K562 (cell line): ENCODE data around the gene TRIM33. TPM values are rescaled to one million over a fixed set of nuclear protein-coding genes. Genes with fewer than 3 reads are reported as not detected.

Experiments used
- BRD4 ChIP-seq: fragments of 200-600 bp; sonication (generic); IDR thresholded peaks from 2 replicates; pipeline ENCODE4 v1.6.1; 2017; ENCODE audit warnings: inconsistent platforms
- BRD9 ChIP-seq: fragments of 450-650 bp; IDR thresholded peaks from 2 replicates; pipeline ENCODE4 v1.6.1; 2018; ENCODE audit warnings: low read depth; ENCODE audit not compliant: partially characterized antibody
- IRF2 ChIP-seq: sonication (generic); formaldehyde crosslinking; IDR thresholded peaks from 2 replicates; pipeline ENCODE4 v1.8.1; 2022; ENCODE audit warnings: mild to moderate bottlenecking, missing genetic modification reagents
- PCBP2 ChIP-seq: fragments of 200-400 bp; formaldehyde crosslinking; IDR thresholded peaks from 2 replicates; pipeline ENCODE4 v1.6.1; 2018; ENCODE audit warnings: low read length, low read depth, mild to moderate bottlenecking, moderate library complexity; ENCODE audit not compliant: poor library complexity, severe bottlenecking
- PYGO2 ChIP-seq: fragments of 450-650 bp; IDR thresholded peaks from 2 replicates; pipeline ENCODE4 v1.6.1; 2016; ENCODE audit warnings: mild to moderate bottlenecking, missing genetic modification characterization, moderate library complexity, missing compliant biosample characterization
- SNIP1 ChIP-seq: fragments of 450-650 bp; IDR thresholded peaks from 2 replicates; pipeline ENCODE4 v1.7.1; 2017; ENCODE audit warnings: low read depth, mild to moderate bottlenecking
- STAT5B ChIP-seq: fragments of 250-450 bp; sonication (Bioruptor Pico); IDR thresholded peaks from 2 replicates; pipeline ENCODE4 v1.8.0; 2021; ENCODE audit warnings: mild to moderate bottlenecking, inconsistent platforms
- TAF15 ChIP-seq: fragments of 200-400 bp; formaldehyde crosslinking; IDR thresholded peaks from 2 replicates; pipeline ENCODE4 v1.6.1; 2017; ENCODE audit warnings: mild to moderate bottlenecking, low read depth, low read length, moderate library complexity
- TCF3 ChIP-seq: sonication (generic); formaldehyde crosslinking; IDR thresholded peaks from 2 replicates; pipeline ENCODE4 v1.4.0; 2020; ENCODE audit warnings: mild to moderate bottlenecking, missing genetic modification reagents
- ZNF445 ChIP-seq: fragments of 250-450 bp; sonication (Bioruptor Pico); IDR thresholded peaks from 2 replicates; pipeline ENCODE4 v1.4.0; 2020; ENCODE audit warnings: low read depth, mild to moderate bottlenecking, moderate library complexity
- polyA plus RNA-seq, 8 experiments: library from polyadenylated mRNA; depleted of rRNA in 4 of 8; stranded (reverse) in 5 of 8; unstranded in 3 of 8; fragments of >200 nt; fragmentation: Nextera tagmentation in 2 of 8; fragmentation: Illumina TruSeq in 1 of 8; extraction: Ambion mirVana in 2 of 8; extraction: Trizol in 1 of 8; gene quantifications; 2 replicates each; pipeline versions ENCODE4 v1.2.1 to v1.2.3, GENCODE V29; 2011 to 2014; ENCODE audit warnings: inconsistent platforms in 1 of 8, missing spikeins in 1 of 8
- total RNA-seq, 7 experiments: library from RNA; depleted of rRNA in 6 of 7; stranded (reverse); fragments of >200 nt in 6 of 7; fragmentation: Illumina TruSeq in 2 of 7; extraction: Trizol in 2 of 7; gene quantifications; 2 replicates each; pipeline versions ENCODE4 v1.2.1 to v1.2.3, GENCODE V29; 2011 to 2021; ENCODE audit warnings: low replicate concordance in 1 of 7
- TF ChIP-seq, protein P1 (sequence below), 2 experiments: fragments of 450-650 bp; IDR thresholded peaks; 2 replicates each; pipeline ENCODE4 v1.6.1; 2016
- TF ChIP-seq, protein P2 (sequence below): sonication (generic); IDR thresholded peaks from 2 replicates; pipeline ENCODE4 v1.6.1; 2016

TRIM33 gene
- total and polyA plus RNA-seq, 9 of the 15 experiments (the other 6 are each of a cell fraction or from before 2014, with no cell fraction given) = 9.3 to 58.4 (median 40.2) TPM

DNA sequence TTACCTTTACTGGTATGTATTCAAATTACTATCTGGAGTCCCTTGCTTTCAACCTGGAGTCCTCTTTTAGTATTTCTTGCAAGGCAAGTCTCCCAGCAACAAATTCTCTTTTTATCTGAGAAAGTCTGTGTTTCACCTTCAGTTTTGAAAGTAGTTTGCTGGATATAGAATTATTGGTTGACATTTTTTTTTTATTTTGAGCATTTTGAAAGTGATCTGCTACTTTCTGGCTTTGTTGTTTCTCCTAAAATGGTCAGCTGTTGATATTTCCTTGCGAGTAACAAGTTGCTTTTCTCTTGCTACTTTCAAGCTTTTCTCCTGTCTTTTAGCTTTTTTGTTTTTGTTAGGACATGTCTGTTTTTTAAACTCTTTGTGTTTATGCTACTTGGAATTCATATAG, 126.1 kb downstream of the TRIM33 start (continued):
- TF ChIP-seq, protein P1, sequence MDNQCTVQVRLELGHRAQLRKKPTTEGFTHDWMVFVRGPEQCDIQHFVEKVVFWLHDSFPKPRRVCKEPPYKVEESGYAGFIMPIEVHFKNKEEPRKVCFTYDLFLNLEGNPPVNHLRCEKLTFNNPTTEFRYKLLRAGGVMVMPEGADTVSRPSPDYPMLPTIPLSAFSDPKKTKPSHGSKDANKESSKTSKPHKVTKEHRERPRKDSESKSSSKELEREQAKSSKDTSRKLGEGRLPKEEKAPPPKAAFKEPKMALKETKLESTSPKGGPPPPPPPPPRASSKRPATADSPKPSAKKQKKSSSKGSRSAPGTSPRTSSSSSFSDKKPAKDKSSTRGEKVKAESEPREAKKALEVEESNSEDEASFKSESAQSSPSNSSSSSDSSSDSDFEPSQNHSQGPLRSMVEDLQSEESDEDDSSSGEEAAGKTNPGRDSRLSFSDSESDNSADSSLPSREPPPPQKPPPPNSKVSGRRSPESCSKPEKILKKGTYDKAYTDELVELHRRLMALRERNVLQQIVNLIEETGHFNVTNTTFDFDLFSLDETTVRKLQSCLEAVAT (IDR thresholded peaks at IDR 0.05) = no peak
- TF ChIP-seq ZNF445 (CRISPR knock-in tag) (no peak), TAF15 (no peak), IRF2 (CRISPR knock-in tag) (no peak), TCF3 (CRISPR knock-in tag) (no peak), PYGO2 (tag) (no peak), SNIP1 (no peak), BRD9 (no peak), BRD4 (no peak), PCBP2 (no peak), STAT5B (CRISPR knock-in tag) (no peak)
- TF ChIP-seq, protein P2, sequence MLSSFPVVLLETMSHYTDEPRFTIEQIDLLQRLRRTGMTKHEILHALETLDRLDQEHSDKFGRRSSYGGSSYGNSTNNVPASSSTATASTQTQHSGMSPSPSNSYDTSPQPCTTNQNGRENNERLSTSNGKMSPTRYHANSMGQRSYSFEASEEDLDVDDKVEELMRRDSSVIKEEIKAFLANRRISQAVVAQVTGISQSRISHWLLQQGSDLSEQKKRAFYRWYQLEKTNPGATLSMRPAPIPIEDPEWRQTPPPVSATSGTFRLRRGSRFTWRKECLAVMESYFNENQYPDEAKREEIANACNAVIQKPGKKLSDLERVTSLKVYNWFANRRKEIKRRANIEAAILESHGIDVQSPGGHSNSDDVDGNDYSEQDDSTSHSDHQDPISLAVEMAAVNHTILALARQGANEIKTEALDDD = no peak
